Measurements from ENCODE around the gene IFT27. TPM values are rescaled to one million over a fixed set of nuclear protein-coding genes. Genes with fewer than 3 reads are reported as not detected.

The IFT27 gene
- total RNA-seq, 1 donor: 17.6 TPM

GRCh38 chr22:36809351-36809750 lies 33.4 kb upstream of the IFT27 start:
- no peak overlapping the region for H3K4me3 ChIP-seq (ENCODE audit: low read depth, low read length)
- no peak for TF ChIP-seq CTCF (IDR thresholded peaks at IDR 0.05; ENCODE audit: insufficient read depth, low read length)
- DNase-seq (ENCODE audit: low read depth): no peak

- DNase-seq (ENCODE audit: low read depth): no peak
Measured at GRCh38 chr22:36808721-36809344, 32.9 kb upstream of the IFT27 start.

GRCh38 chr22:36807627-36808026 lies 31.7 kb upstream of the IFT27 start:
- DNase-seq (ENCODE audit: low read depth): no peak
- TF ChIP-seq CTCF (IDR thresholded peaks at IDR 0.05; ENCODE audit: insufficient read depth, low read length): no peak
- no peak overlapping the region for H3K4me3 ChIP-seq (ENCODE audit: low read depth, low read length)

More at GRCh38 chr22:36808721-36809344, 32.9 kb upstream of the IFT27 start:
- no peak for TF ChIP-seq CTCF (IDR thresholded peaks at IDR 0.05; ENCODE audit: insufficient read depth, low read length)
- H3K4me3 ChIP-seq (ENCODE audit: low read depth, low read length): no peak overlapping the region

- no peak overlapping the region for H3K4me3 ChIP-seq (ENCODE audit: low read depth, low read length)
- no peak for TF ChIP-seq CTCF (IDR thresholded peaks at IDR 0.05; ENCODE audit: insufficient read depth, low read length)
- peak; percentile 4 for DNase-seq (ENCODE audit: low read depth)
Measured at GRCh38 chr22:36806835-36807234, 30.9 kb upstream of the IFT27 start.

- no peak for DNase-seq (ENCODE audit: low read depth)
- no peak overlapping the region for H3K4me3 ChIP-seq (ENCODE audit: low read depth, low read length)
- no peak for TF ChIP-seq CTCF (IDR thresholded peaks at IDR 0.05; ENCODE audit: insufficient read depth, low read length)
Measured at GRCh38 chr22:36803358-36803757, 27.4 kb upstream of the IFT27 start.

- no peak for DNase-seq (ENCODE audit: low read depth)
Measured at GRCh38 chr22:36798674-36799066, 22.8 kb upstream of the IFT27 start.

More at GRCh38 chr22:36798674-36799066, 22.8 kb upstream of the IFT27 start:
- no peak overlapping the region for H3K4me3 ChIP-seq (ENCODE audit: low read depth, low read length)
- no peak for TF ChIP-seq CTCF (IDR thresholded peaks at IDR 0.05; ENCODE audit: insufficient read depth, low read length)
